ENCODE data around the gene NCOA3. TPM values are rescaled to one million over a fixed set of nuclear protein-coding genes. Genes with fewer than 3 reads are reported as not detected.

NCOA3 gene
- total and polyA plus RNA-seq, 2 of the 8 experiments (the other 6 are each of a cell fraction or from before 2014, with no cell fraction given): 7.9 to 24.7 TPM

DNA sequence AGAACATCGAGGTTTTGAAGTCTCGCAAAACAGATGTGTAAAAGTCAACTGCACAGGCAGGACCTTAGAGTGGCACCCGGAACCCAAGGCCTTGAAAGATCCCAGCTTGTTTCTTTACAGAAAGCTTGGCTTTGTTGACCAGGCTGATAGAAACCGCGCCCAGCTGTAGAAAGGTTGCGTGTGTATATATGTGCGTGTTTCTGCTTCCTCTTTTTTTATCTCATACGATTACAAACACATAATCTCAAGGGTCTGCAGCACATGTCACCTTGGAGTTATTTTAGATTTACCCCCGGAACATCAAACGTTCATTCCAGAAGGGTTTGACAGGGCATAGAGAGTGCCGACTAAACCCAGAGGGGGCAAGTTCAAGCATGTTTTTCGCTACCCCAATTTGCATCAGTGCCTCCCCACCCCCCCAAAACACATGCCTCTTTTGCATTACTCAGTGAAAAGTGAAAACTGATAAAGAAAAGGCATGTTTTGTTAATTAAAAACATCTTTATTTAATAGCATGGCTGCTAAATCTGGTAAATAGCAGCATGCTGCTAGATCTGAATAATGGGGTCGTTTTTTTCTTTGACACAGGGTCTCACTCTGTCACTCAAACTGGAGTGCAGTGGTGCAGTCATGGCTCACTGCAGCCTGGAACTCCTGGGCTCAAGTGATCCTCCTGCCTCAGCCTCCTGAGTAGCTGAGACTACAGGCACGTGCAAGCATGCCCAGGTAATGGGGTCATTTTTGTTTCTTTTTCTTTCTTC, 33.2 kb upstream of the NCOA3 start:
- Histone ChIP-seq H3K79me2 (ENCODE audit: control insufficient read depth in 1 of 2, insufficient read depth in 2 of 2, low read length in 2 of 2) (no peaks in the 10 kb centered on the region), H3K4me2 (ENCODE audit: insufficient read depth in 1 of 2, low read depth in 2 of 2, low read length in 2 of 2) (no peak overlapping the region), H3K4me1 (replicated peaks in 1 of 4; ENCODE audit: control insufficient read depth in 3 of 4, insufficient read depth in 4 of 4, low read length in 3 of 4) (peaks cover 0 to 3% (median 0%) of the 10 kb centered on the region in 4 experiments; a peak in 1 of 7 replicates), H3K79me1 (ENCODE audit: low read depth, low read length) (no peaks in the 10 kb centered on the region), H4K5ac (ENCODE audit: insufficient read length, low read depth, low read length) (no peak overlapping the region), H3K23ac (ENCODE audit: insufficient read length) (no peak overlapping the region), H4K91ac (replicated peaks; ENCODE audit: insufficient read length, low read length) (peak overlapping the region; percentile 87), H3K36me3 (ENCODE audit: control insufficient read depth in 2 of 4, insufficient read depth in 4 of 4, low read length in 3 of 4) (no peaks in the 10 kb centered on the region), H2BK5ac (ENCODE audit: low read depth, low read length) (no peak overlapping the region), H2BK120ac (replicated peaks; ENCODE audit: low read depth, low read length) (no peak overlapping the region), H4K20me1 (replicated peaks in 1 of 2; ENCODE audit: control insufficient read depth in 1 of 2, insufficient read depth in 2 of 2, low read length in 2 of 2) (no peaks in the 10 kb centered on the region), H3K14ac (ENCODE audit: insufficient read length) (no peak overlapping the region), H2BK15ac (ENCODE audit: low read length) (no peak overlapping the region), H2AFZ (ENCODE audit: low read length) (peak overlapping the region; percentile 58; the same call in 1 of the 2 replicates), H2BK12ac (ENCODE audit: low read depth, low read length) (no peak overlapping the region), H3K56ac (replicated peaks; ENCODE audit: insufficient read length, low read depth, low read length) (no peak overlapping the region), H3K18ac (ENCODE audit: extremely low read depth, low read length) (peak overlapping the region; percentile 43; the same call in 1 of the 2 replicates), H2AK5ac (ENCODE audit: low read depth, low read length) (no peak overlapping the region), H3K27me3 (replicated peaks in 1 of 4; ENCODE audit: control insufficient read depth in 3 of 4, extremely low read depth in 1 of 4, insufficient read depth in 3 of 4, low read length in 3 of 4) (no peaks in the 10 kb centered on the region), H4K8ac (ENCODE audit: extremely low read depth, insufficient read depth, low read length) (peak overlapping the region; percentile 63; the same call in 1 of the 2 replicates), H3K9me3 (ENCODE audit: insufficient read depth in 2 of 2, low read depth in 1 of 2, low read length in 1 of 2) (no peaks in the 10 kb centered on the region), H3K4me3 (ENCODE audit: extremely low read depth in 1 of 4, insufficient read depth in 2 of 4, low read depth in 3 of 4, low read length in 4 of 4) (no peak overlapping the region), H3K9ac (replicated peaks in 1 of 4; ENCODE audit: extremely low read depth in 1 of 4, low read depth in 3 of 4, low read length in 3 of 4) (no peak overlapping the region), H3K27ac (ENCODE audit: low read depth, low read length) (no peak overlapping the region), H2BK20ac (ENCODE audit: low read length) (no peak overlapping the region), H3K4ac (replicated peaks; ENCODE audit: insufficient read length, low read depth, low read length) (no peak overlapping the region), H3K23me2 (ENCODE audit: low read depth, low read length) (no peaks in the 10 kb centered on the region)
- WGBS, 2 experiments (ENCODE audit: extremely low coverage in 1 of 2, insufficient coverage in 1 of 2, insufficient read length in 1 of 2, insufficient replicate concordance in 2 of 2, low coverage in 1 of 2, low lambda C conversion rate in 2 of 2, missing lambda C conversion rate in 1 of 2): 86% methylated on average over 14 of the region's 14 CpGs; no CpG with 5 or more reads in 1 of the 2 experiments
- FAIRE-seq (no peak), DNase-seq (ENCODE audit: low read depth in 1 of 2, low spot score in 2 of 2) (no peak)
- ChIA-PET CTCF (ENCODE audit: partially characterized antibody) (interaction anchor here (0.6 to 1.5 kb wide), 4 partner anchors 19 to 91 kb away, joined by 3 to 4 read pairs (median 3); no protein-coding TSS in a partner anchor), POLR2A (ENCODE audit: partially characterized antibody) (no interaction called here)
- TF ChIP-seq BACH1 (IDR thresholded peaks at IDR 0.05; ENCODE audit: low read length) (no peak), EZH2 (IDR thresholded peaks at IDR 0.05; ENCODE audit: low read depth, low read length, severe bottlenecking) (no peak), POLR2A (IDR thresholded peaks at IDR 0.05; ENCODE audit: control extremely low read depth in 1 of 2, low read depth in 2 of 2, low read length in 2 of 2) (no peak), NANOG (IDR thresholded peaks at IDR 0.05; ENCODE audit: insufficient read depth, low read depth, low read length, poor library complexity, severe bottlenecking) (no peak), POU5F1 (IDR thresholded peaks at IDR 0.05; ENCODE audit: low read depth, low read length) (no peak), CREB1 (IDR thresholded peaks at IDR 0.05) (no peak)
- TF ChIP-seq, protein P1, sequence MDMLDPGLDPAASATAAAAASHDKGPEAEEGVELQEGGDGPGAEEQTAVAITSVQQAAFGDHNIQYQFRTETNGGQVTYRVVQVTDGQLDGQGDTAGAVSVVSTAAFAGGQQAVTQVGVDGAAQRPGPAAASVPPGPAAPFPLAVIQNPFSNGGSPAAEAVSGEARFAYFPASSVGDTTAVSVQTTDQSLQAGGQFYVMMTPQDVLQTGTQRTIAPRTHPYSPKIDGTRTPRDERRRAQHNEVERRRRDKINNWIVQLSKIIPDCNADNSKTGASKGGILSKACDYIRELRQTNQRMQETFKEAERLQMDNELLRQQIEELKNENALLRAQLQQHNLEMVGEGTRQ (IDR thresholded peaks at IDR 0.05; ENCODE audit: low read length): no peak
- TF ChIP-seq, protein P2, sequence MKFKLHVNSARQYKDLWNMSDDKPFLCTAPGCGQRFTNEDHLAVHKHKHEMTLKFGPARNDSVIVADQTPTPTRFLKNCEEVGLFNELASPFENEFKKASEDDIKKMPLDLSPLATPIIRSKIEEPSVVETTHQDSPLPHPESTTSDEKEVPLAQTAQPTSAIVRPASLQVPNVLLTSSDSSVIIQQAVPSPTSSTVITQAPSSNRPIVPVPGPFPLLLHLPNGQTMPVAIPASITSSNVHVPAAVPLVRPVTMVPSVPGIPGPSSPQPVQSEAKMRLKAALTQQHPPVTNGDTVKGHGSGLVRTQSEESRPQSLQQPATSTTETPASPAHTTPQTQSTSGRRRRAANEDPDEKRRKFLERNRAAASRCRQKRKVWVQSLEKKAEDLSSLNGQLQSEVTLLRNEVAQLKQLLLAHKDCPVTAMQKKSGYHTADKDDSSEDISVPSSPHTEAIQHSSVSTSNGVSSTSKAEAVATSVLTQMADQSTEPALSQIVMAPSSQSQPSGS (IDR thresholded peaks at IDR 0.05; ENCODE audit: low read length): no peak
